GM19324 (cell line): ENCODE data around the gene KANSL1.

ENCODE experiments used
- ATAC-seq: cut with Tn5 transposase; IDR thresholded peaks from one replicate; pipeline ENCODE4 v1.9.1; 2021; ENCODE audit warnings: mild to moderate bottlenecking, moderate library complexity; ENCODE audit not compliant: unreplicated experiment, low FRiP score

Gene KANSL1

DNA sequence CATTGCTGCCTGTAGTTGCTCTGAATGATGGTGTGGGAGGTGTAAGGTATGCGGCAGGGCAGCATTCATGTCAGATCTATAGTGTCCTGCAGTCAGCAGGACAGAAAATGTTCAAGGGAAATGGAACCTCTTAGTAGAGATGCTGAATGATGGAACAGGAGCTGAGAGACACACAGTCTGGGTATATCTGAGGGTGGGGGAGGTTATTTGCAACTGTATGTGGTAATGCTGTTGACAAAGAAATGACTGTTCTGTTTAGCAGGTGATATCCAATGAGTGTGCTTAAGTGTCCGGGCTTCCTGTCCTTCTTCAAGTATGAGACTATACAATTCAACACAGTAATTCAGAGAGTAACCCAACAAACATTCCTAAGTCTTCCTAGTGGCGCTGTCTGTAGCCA is 147.6 kb downstream of the KANSL1 start:
- ATAC-seq, result no peak

DNA sequence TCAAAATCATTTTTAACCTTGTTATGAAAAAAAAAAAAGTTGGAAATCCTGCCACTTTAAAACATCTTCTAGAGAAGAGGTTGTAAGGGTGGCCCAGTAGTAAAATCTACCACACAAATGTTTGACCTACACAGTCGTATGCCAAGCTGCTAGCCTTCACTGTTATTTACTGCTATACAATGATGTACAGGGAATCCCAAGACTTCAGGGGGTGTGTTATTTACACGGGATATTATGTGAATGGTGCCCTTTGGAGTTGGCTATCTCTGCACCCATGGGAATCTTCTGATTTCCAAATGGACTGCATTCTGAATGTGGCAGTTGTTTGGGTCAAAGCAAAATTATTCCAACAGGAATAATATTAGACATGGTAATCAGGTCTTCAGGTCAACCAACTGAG is 148.2 kb downstream of the KANSL1 start:
- ATAC-seq, result no peak

DNA sequence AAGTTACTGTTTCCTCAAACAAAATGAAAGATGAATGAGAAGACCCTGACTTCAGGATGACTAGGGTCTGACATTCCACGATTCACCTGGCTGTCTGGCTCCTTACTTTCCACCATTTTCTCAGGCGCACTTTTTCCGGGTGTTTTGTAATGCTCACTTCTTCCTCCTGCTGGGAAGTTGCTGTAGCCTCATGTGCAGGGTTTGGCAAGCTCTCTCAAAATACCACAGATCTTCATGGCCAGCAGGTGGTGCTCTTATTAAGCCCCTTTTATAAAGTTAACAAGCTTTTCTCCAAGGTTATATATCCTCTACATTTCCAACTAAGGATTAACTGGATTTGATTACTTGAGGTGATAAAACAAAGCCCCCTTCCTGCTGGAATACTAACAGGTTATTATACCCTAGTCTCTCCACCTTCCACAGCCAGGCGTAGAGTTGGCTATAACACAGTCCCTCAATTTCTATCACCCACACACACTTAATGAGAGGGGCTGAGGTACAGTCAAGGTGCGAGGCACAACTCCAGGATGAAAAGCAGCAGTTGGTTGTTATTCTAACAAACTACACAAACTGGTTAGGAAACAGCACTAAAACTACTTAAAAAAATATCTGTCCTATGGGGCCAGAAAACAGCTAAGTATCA is 148.8 kb downstream of the KANSL1 start:
- no peak for ATAC-seq

DNA sequence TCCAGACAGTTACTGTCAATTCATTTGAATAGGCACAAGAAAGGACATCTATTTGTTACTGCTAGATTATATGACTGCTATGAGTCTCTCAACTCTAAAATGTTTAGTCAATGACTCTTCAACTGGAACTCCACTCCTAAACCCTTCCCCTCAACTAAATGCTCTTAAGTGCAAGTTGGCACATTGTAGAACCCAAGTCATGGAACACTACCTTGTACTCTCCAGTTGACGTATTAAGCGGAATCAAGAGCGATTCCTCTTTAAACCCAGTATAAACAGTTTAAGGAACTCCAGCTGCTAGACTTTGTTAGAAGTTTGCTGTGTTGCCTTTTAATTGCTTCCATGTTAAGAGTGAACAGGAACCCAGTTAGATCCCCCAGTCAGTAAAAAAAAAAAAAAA is 149.6 kb downstream of the KANSL1 start:
- no peak for ATAC-seq

DNA sequence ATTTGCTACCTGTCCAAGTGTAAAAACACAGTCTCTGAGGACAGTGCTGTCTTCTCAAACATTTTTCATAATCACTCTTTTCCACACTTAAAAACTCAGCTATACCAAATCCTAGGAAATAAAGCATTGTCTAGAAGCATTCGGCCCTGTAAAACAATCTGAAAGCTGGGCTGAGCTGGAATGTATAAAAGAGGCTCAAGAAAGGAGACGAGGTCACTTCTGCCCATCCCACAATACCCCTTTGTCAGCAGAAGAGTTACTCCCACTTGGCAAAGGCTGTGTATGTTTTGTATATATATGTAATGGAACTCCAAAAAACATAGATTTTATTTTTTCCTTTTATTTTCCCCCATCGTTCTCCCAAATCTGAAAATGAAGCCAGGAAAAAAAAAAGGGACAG is 150.3 kb downstream of the KANSL1 start:
- ATAC-seq, result no peak

DNA sequence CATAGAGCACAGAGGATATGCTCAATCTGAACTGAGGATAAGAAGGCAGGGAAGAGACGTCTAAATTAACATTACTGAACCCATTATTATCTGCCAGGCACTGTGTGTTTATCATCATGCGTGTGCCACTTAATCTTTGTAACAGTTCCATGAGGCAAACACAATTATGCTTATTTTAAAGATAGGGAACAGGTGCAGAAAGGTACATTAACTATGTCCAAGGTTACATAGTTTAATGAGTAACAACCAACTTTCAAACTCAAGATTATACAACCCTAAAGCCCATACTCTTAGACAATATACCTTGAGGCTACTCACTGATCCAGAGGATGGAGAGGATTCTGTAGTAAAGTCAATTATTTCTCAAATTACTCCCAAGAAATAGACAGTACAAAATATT is 151.0 kb downstream of the KANSL1 start:
- ATAC-seq, result no peak

DNA sequence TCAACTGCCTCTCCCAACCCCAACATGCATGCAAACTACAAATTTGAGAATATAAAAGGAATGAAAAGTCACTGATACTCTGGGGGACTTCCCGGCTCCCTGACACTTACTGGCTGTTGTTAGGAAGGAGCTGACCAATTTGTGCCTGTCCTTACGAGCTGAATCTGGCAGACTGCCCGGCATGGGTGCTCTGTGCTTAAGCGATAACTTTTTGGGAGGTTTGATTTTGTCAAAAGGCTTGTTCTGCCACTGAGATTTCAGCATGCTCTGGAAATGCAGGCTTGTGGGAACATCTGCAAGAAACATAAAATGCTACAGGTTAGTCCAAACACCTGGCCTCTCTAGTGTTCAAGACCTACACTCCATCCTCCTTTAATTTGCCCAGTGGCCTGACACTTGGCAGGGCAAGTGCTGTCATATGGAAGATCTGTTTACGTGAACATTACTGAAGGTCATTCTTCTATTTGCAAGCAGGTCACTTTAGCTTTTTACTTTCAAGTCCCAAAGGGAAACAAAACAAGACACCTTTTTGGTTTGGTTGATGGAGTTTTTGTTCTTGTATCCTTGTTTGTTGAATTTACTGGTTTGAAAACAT is 153.5 kb downstream of the KANSL1 start:
- no peak for ATAC-seq

DNA sequence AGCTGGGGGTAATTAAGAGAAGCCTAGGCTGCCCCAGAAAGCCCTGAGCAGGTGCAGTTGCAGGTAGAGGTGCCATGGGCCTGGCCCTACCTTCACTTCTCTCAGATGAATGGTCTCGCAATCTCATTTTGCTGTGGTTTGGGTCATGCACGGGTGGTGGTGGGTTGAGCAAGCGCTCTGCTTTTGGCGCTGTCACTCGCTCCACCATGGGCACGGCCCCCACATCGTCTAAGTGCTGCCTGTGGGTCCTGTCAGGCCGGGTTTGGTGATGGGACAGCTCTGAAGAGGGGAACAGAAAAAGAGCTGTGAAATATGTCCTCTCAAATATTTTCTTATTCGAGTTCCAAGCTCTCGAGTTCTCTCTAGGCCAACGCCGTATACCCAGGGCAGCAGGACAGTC is 154.3 kb downstream of the KANSL1 start:
- ATAC-seq, result no peak

DNA sequence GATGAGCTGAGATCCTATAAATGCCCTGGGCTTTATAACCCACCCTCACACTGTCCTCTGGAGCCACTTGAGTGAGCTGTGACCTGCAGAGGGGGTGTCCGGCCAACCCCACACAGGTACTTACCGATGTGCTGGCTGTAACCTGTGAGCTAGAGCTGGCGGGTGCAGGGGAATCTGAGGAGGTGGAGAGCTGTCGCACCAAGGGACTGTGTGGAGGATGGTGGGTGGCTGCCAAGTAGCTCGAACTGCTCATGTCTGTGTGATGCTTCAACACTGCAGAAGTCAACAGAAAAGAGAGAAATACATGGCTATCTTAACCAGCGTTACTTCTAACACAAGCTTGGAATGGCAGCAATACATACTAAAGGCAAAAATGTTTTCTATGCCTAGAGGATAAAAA is 154.8 kb downstream of the KANSL1 start:
- ATAC-seq, result no peak

DNA sequence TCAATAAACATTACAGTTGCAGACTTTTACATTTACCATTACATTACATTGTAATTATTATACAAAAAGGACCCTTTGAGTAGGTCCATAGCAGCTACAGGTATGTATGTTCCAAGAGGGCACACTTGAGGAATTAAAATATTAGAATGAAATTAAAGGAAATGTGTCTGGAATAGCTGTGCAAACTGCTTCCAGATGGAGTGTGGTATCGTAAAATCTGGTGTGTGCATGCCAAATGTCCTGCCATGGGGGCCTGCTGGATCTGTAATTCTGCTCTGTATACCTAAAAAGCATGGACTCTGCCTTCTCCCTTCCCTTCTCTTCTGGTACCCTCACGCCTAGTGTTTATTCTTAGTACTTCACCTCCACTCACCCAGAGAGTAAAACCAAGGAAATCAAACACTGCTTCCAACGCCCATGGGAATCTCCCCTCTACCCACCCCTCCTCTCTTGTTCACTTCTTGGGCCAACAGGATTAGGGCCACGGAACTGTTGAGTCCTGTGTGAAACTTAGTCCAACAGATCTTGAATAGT is 155.4 kb downstream of the KANSL1 start:
- ATAC-seq, result no peak

DNA sequence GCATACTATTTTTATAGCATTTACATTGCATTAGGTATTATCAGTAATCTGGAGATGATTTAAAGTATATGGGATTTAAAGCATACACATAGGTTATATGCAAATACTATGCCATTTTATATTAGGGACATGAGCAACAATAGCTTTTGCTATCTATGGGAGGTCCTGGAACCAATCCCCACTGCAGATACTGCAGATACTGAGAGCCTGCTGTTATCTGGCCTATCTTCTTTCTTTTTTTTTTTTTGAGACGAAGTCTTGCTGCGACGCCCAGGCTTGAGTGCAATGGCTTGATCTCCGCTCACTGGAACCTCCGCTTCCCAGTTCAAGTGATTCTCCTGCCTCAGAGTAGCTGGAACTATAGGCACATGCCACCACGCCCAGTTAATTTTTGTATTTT is 156.7 kb downstream of the KANSL1 start:
- ATAC-seq, result no peak

DNA sequence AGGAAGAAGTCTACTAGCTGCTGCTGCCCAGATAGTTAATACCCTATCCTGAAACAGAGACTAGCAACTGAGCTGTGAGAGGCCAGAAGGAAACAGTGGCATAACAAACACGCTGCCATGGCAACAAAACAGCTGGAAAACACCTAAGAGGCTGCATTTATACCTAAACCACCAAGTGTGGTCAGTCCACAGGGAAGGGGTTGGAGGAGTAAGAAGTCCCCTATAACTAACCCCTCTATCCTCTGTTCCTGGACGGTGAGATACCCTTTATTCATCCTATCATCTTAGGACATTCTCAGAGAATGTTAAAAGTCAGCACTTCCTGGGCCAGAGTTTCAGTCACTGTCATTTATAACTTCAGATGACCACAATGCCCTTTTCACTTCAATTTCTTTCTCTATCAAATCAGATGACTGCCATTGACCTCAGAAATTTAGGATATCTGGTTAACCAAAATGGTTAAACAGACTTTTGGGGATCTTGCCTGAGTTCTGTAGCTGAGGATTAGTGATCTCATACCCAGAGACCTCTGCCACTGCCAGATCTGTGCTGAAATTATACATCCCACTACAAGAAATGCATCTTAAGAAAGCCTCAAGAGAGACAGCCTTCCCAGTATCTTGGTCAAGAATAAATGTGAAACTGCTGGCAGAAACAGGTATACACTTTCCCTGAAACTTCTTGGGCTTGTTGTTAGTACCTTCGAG is 158.0 kb downstream of the KANSL1 start:
- ATAC-seq, result no peak

DNA sequence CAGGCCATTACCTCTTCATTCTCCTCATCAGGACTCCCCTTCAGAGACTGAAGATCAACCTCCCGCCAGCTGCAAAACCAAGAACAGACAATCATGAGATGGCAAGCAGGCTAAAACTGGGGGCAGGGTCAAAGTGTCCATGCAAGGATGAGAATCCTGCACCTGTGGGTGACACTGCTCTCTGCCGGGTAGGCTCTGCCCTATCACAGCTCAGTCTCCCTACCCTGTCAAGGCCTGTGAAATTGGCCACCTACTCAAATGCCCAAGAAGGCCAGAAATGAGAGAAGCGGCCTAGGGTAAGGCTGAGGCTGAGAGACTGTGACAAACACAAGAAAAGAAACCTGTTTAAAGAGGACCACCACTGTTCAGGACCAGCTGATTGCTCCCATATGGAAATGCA is 159.8 kb downstream of the KANSL1 start:
- no peak for ATAC-seq

DNA sequence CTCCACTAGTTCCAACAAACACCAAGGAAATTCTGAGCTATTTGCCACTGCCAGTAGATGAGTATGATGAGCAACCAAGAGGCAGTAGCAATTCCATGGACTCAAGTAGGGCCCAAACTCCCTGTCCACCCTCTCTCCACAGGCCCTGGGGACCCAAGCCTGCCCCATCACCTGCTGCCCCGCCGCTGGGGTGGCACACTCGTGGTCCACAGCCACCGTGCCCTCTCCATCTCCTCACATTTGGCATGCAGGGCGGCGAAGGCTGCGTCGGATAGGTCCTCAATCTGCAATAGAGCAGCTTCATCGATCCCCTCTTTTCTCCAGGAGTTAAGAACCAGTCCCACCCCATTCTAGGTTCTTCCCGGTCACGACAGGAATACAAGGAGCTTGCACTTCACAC is 160.3 kb downstream of the KANSL1 start:
- no peak for ATAC-seq

DNA sequence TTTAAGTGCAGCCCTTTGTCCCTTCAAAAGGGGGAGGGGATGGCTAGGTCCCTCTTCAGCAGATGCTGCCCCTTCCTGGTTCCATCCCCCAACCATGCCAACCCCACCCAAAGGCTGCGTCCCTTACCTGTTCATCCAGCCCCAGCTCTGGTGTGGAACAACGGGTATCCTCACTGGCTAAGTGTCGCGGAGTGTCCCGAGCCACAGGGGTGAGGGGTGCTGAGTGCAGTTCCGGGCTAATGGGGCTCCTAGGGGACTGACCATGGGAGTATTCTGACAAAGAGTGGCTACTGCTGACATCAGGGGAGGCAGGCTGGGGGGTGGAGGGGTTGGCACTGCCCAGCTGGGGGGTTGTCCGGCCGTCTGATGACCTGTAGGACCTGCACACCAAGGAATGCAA is 161.3 kb downstream of the KANSL1 start:
- ATAC-seq, result no peak

DNA sequence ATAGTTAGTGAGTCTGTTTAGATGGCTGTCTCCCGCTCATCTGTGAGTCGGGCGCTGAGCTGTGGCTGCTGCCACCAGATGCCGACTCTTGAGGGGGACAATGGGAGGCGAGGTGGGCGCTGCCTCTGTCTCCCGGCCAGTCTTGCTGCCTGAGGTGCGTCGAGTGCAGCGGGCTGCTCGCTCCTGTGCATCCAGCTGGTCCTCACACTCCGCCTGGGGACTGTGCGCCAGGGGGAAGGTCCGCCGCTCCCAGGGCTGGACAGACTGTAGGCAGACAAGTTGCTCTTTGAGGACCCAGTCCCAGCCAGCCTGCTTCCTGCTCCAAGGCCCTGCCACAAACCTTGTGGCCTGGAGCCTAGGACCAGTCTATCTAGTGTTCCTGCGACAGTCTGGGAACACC is 161.8 kb downstream of the KANSL1 start:
- no peak for ATAC-seq

DNA sequence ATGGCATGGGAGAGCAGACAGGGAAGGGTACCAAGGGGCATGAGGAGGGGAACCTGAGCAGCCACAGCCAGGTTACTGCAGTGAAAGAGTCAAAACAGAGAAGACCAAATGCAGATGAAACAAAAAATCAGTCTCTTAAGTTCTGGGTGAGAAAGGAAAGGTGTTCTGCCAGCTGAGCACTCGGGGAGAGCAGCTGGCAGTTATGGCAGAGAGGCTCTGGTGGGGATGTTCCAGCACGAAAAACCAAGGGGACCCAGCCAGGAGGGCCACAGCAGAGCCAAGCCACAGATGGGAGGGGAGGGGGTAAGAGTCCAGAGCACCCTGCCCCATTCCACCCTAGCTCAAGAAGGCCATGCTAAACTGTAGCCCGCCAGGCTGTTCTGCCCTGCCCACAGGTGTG is 162.5 kb downstream of the KANSL1 start:
- ATAC-seq, result no peak

DNA sequence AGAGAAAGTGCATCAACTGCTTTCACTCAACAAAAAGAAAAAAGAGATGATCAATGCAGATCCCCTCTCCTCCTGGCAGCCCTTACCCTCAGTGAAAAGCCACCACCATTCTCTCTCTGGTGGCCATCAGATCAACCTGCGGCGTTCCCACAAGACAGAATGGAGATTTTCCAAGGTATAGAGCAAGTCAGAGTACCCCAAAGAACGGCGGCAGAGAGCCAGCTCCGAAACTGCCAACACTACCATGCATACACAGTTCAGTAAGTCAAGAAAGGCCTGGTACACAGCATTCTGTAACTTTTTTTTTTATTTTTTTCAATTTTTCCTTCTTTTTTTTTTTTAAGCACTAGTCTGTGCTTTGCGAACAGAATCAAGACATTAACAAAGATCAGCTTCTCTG is 163.6 kb downstream of the KANSL1 start:
- no peak for ATAC-seq

DNA sequence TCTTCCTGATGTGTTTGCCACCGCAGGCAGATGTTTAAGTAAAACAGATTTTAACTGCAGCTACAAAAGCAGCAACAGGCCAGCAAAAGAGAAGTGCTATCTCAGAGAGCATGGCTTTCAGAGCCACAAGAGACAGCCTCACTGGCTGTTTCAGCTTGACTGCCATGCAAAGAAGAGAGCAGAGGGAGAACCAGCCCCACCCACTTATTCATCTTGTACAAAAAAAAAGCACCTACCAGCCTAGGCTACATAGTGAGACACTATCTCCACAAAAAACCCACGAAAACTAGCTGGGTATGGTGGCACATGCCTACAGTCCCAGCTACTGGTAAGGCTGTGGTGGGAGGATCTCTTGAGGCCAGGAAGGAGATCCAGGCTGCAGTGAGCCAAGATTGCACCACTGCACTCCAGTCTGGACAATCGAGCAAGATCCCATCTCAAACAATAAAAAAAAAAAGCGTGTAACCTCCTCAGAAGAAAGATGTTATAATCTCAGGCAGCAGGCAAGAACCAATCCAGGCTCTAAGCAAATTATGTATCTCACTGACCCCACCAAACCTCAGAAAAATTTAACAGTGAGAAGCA is 164.2 kb downstream of the KANSL1 start:
- no peak for ATAC-seq

DNA sequence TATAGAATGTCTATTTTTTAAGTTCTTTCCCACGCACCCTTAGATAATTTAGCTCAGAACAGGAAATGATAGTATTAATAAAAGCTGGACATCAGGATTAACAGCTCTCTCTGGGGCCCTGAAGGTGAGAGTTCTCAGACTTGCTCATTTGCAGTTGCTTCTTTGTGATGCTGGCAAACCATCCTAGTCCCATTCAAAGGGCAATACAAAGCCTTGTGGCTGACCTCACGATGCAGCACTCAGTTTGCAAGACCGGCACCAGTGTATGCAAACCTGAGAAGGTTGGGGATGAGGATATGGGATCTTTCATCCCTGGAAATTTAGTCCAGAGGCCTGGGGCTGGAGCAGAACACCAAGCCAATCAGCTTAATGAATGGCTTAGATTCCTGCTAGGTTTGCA is 164.9 kb downstream of the KANSL1 start:
- no peak for ATAC-seq

DNA sequence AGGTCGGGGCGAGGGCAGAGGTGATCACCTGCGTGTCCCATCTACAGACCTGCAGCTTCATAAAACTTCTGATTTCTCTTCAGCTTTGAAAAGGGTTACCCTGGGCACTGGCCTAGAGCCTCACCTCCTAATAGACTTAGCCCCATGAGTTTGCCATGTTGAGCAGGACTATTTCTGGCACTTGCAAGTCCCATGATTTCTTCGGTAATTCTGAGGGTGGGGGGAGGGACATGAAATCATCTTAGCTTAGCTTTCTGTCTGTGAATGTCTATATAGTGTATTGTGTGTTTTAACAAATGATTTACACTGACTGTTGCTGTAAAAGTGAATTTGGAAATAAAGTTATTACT is 165.3 kb downstream of the KANSL1 start:
- ATAC-seq, result no peak
